ENCODE measurements around the gene LAMB4. TPM values are rescaled to one million over a fixed set of nuclear protein-coding genes. Genes with fewer than 3 reads are reported as not detected.

The LAMB4 gene
- total and polyA plus RNA-seq, 2 experiments from 2014 or later: not detected

DNA sequence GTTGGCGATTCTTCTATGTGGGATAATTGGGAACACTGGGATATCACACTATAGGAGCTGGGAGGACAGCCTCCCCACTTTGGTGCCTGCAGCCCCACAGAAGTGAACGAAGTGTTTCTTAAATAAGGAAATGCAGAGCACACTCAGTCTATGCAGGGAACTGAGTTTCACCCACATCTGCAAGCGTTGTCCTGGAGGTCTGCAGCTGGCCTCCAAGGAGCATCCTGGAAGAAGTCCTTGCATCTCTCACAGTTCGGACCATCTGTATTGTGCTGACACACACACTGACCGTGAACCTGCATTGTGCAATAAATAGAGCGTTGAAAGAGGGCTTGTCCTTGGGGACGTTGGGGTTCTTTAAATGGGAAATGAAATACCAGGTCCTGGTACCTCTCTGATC, 25.8 kb downstream of the LAMB4 start:
- Histone ChIP-seq H3K4me1 (ENCODE audit: insufficient read depth) (no peaks in the 10 kb centered on the region), H2AFZ (peak overlapping the region; percentile 43; the same call in 1 of the 2 replicates), H3K4me3 (no peak overlapping the region), H3K4me2 (no peak overlapping the region), H4K20me1 (replicated peaks; ENCODE audit: insufficient read depth) (no peaks in the 10 kb centered on the region), H3K27ac (ENCODE audit: low read depth) (no peak overlapping the region), H3K27me3 (ENCODE audit: insufficient read depth) (no peaks in the 10 kb centered on the region), H3F3A (replicated peaks; ENCODE audit: low read depth) (no peaks in the 10 kb centered on the region), H3K36me3 (ENCODE audit: insufficient read depth) (no peaks in the 10 kb centered on the region), H3K79me2 (replicated peaks; ENCODE audit: insufficient read depth) (no peaks in the 10 kb centered on the region), H3K9me2 (ENCODE audit: insufficient read depth) (no peaks in the 10 kb centered on the region)
- Mint-ChIP-seq H3K27me3 (ENCODE audit: insufficient read depth, low read depth, poor library complexity) (no peaks in the 10 kb centered on the region), H3K9me3 (no peaks in the 10 kb centered on the region), H3K27ac (no peak overlapping the region), H3K4me1 (no peaks in the 10 kb centered on the region), H3K36me3 (ENCODE audit: low read depth) (no peaks in the 10 kb centered on the region), H3K4me3 (no peak overlapping the region)
- ATAC-seq: no peak
- TF ChIP-seq, protein P1, sequence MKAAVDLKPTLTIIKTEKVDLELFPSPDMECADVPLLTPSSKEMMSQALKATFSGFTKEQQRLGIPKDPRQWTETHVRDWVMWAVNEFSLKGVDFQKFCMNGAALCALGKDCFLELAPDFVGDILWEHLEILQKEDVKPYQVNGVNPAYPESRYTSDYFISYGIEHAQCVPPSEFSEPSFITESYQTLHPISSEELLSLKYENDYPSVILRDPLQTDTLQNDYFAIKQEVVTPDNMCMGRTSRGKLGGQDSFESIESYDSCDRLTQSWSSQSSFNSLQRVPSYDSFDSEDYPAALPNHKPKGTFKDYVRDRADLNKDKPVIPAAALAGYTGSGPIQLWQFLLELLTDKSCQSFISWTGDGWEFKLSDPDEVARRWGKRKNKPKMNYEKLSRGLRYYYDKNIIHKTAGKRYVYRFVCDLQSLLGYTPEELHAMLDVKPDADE (IDR thresholded peaks at IDR 0.05): no peak
- TF ChIP-seq, protein P2, sequence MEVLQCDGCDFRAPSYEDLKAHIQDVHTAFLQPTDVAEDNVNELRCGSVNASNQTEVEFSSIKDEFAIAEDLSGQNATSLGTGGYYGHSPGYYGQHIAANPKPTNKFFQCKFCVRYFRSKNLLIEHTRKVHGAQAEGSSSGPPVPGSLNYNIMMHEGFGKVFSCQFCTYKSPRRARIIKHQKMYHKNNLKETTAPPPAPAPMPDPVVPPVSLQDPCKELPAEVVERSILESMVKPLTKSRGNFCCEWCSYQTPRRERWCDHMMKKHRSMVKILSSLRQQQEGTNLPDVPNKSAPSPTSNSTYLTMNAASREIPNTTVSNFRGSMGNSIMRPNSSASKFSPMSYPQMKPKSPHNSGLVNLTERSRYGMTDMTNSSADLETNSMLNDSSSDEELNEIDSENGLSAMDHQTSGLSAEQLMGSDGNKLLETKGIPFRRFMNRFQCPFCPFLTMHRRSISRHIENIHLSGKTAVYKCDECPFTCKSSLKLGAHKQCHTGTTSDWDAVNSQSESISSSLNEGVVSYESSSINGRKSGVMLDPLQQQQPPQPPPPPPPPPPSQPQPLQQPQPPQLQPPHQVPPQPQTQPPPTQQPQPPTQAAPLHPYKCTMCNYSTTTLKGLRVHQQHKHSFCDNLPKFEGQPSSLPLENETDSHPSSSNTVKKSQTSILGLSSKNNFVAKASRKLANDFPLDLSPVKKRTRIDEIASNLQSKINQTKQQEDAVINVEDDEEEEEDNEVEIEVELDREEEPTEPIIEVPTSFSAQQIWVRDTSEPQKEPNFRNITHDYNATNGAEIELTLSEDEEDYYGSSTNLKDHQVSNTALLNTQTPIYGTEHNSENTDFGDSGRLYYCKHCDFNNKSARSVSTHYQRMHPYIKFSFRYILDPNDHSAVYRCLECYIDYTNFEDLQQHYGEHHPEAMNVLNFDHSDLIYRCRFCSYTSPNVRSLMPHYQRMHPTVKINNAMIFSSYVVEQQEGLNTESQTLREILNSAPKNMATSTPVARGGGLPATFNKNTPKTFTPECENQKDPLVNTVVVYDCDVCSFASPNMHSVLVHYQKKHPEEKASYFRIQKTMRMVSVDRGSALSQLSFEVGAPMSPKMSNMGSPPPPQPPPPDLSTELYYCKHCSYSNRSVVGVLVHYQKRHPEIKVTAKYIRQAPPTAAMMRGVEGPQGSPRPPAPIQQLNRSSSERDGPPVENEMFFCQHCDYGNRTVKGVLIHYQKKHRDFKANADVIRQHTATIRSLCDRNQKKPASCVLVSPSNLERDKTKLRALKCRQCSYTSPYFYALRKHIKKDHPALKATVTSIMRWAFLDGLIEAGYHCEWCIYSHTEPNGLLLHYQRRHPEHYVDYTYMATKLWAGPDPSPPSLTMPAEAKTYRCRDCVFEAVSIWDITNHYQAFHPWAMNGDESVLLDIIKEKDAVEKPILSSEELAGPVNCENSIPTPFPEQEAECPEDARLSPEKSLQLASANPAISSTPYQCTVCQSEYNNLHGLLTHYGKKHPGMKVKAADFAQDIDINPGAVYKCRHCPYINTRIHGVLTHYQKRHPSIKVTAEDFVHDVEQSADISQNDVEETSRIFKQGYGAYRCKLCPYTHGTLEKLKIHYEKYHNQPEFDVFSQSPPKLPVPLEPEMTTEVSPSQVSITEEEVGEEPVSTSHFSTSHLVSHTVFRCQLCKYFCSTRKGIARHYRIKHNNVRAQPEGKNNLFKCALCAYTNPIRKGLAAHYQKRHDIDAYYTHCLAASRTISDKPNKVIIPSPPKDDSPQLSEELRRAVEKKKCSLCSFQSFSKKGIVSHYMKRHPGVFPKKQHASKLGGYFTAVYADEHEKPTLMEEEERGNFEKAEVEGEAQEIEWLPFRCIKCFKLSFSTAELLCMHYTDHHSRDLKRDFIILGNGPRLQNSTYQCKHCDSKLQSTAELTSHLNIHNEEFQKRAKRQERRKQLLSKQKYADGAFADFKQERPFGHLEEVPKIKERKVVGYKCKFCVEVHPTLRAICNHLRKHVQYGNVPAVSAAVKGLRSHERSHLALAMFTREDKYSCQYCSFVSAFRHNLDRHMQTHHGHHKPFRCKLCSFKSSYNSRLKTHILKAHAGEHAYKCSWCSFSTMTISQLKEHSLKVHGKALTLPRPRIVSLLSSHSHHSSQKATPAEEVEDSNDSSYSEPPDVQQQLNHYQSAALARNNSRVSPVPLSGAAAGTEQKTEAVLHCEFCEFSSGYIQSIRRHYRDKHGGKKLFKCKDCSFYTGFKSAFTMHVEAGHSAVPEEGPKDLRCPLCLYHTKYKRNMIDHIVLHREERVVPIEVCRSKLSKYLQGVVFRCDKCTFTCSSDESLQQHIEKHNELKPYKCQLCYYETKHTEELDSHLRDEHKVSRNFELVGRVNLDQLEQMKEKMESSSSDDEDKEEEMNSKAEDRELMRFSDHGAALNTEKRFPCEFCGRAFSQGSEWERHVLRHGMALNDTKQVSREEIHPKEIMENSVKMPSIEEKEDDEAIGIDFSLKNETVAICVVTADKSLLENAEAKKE (CRISPR knock-in tag; IDR thresholded peaks at IDR 0.05): no peak
- TF ChIP-seq CTCF (conservative IDR thresholded peaks at IDR 0.05; ENCODE audit: low read depth in 2 of 2) (no peak), STAT1 (IDR thresholded peaks at IDR 0.05; ENCODE audit: unreplicated experiment) (no peak), ZNF114 (CRISPR knock-in tag; IDR thresholded peaks at IDR 0.05) (no peak), POLR2AphosphoS5 (IDR thresholded peaks at IDR 0.05; ENCODE audit: low read depth) (no peak), NANOG (IDR thresholded peaks at IDR 0.05; ENCODE audit: borderline replicate concordance) (no peak), ZNF331 (CRISPR knock-in tag; IDR thresholded peaks at IDR 0.05; ENCODE audit: low read depth) (no peak), CREB1 (CRISPR knock-in tag; IDR thresholded peaks at IDR 0.05; ENCODE audit: low read depth) (no peak), EZH2 (IDR thresholded peaks at IDR 0.05; ENCODE audit: low read depth, unreplicated experiment) (no peak), EZH2phosphoT487 (IDR thresholded peaks at IDR 0.05; ENCODE audit: unreplicated experiment) (no peak), JUNB (IDR thresholded peaks at IDR 0.05; ENCODE audit: unreplicated experiment) (no peak)
- TF ChIP-seq, protein P3, sequence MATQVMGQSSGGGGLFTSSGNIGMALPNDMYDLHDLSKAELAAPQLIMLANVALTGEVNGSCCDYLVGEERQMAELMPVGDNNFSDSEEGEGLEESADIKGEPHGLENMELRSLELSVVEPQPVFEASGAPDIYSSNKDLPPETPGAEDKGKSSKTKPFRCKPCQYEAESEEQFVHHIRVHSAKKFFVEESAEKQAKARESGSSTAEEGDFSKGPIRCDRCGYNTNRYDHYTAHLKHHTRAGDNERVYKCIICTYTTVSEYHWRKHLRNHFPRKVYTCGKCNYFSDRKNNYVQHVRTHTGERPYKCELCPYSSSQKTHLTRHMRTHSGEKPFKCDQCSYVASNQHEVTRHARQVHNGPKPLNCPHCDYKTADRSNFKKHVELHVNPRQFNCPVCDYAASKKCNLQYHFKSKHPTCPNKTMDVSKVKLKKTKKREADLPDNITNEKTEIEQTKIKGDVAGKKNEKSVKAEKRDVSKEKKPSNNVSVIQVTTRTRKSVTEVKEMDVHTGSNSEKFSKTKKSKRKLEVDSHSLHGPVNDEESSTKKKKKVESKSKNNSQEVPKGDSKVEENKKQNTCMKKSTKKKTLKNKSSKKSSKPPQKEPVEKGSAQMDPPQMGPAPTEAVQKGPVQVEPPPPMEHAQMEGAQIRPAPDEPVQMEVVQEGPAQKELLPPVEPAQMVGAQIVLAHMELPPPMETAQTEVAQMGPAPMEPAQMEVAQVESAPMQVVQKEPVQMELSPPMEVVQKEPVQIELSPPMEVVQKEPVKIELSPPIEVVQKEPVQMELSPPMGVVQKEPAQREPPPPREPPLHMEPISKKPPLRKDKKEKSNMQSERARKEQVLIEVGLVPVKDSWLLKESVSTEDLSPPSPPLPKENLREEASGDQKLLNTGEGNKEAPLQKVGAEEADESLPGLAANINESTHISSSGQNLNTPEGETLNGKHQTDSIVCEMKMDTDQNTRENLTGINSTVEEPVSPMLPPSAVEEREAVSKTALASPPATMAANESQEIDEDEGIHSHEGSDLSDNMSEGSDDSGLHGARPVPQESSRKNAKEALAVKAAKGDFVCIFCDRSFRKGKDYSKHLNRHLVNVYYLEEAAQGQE (IDR thresholded peaks at IDR 0.05; ENCODE audit: unreplicated experiment): no peak
- DNase-seq (ENCODE audit: low spot score): no peak

Data from GM23338 (cell line).